GM19043 (cell line): ENCODE results near the gene SEMA3E.
"Not testable (repeated sequence)": the region's sequence is repeated elsewhere in the genome, so short reads cannot be mapped to it uniquely, and the experiment has no call there.

Source experiments
- ATAC-seq: cut with Tn5 transposase; IDR thresholded peaks from one replicate; pipeline ENCODE4 v1.9.1; 2021; ENCODE audit warnings: low read depth; ENCODE audit not compliant: unreplicated experiment

Gene SEMA3E

DNA sequence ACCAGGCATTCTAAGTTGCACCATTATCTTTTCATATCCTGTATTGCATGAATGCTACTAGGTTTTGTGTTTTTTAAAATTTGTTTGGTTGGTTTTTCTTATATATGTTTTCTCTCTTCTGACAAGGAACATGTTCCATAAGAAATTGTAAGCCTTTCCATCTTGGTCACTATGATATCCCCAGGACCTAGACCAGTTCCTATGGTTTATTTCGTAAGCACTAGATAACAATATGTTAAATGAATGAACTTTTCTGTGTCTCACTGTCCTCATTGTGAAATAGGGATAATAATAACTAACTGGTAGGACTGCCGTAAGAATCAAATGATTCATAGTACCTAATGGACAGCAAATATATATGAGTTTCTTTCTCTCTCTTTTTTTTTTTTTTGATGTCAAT lies 146.3 kb downstream of the SEMA3E start:
- ATAC-seq, result no peak

DNA sequence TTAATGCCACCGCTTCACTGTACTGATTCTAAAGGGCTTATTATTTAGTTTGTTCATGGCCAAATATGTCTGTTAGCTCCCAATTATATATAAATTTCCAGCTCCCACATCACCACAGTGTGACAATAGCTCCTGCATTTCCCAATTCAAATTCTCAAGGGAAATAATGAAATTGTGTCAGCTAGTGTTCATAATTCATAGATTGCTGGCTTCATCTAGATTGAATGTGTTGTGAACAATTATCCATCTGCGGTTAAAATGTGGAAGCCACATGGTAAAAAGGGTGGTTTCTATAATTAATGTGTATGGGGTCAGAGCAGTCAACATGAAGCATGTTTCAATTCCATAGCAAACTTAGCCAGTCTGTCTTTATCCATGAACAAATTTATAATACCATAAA lies 154.3 kb downstream of the SEMA3E start:
- no peak for ATAC-seq

DNA sequence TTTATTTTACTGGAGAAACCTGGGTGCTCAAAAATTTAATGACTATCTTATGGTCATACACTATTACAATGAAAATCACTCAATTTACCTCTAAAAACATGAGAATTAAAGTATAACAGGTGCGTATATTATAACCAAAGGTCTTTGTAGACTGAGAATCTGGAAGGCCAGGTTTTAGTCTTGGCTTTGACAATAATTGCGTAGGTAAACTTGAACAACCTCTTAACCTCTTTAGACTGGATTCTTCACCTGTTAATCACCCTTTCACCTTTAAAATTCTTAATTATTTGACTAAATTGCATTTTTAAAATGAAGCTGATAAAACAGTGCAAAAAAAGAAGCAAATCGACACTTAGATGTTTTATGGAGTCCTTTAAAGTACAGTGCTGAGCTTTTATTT lies 156.1 kb downstream of the SEMA3E start:
- no peak for ATAC-seq

DNA sequence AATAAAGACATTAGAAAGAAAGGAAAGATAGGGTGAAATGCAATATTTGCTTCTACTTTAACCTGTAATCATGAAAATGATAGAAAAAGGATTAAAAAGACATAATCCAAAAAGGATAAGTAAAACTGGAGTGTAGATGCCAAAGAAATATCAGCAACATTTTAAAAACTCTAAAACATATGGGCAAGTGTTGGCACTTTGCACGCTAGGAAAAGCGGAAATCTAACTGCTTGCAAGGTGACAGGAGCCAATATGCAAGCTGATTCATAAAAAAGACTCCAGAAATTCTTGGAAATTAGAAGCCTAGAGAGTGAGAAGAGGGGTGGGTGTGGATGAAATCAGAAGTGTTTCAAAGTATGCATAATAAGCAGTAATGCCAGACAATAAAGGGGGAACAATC lies 161.1 kb downstream of the SEMA3E start:
- no peak for ATAC-seq

DNA sequence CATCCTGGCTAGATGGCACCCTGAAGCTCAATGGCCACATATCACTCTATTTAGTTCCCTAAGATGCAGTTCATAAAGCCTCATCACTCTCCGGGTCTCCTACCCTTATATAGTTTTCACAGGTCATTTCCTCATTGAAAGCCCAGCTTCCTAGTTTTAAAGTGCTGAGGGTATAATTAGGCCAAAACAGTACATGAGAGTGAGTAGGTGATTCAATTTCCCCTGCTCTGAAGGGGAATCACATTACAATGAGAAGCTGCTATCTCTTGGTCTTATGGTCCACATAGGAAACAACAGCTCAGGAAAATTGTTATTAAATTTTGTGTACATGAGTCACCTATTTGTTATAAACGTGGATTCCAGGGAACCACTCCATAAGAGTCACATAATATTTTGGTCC lies 162.0 kb downstream of the SEMA3E start:
- ATAC-seq, result no peak

DNA sequence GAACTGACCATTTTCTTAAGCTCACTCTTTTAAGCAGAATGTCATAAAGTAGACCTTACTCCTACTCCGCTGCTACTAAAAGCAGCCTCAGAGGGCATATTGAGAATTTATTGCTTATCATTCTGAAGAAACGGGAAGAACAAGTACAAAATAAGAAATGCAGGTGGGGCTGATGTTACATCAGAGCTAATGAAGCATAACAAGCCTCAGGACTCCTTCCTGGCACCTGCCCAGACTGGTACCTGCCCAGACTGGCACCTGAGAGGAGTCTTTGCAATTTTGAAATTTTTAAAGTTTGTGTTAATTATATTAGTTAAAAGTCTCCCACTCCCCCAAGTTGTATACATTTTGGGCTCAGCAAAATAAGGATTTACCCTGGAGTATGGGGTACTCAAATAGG lies 162.4 kb downstream of the SEMA3E start:
- no peak for ATAC-seq

DNA sequence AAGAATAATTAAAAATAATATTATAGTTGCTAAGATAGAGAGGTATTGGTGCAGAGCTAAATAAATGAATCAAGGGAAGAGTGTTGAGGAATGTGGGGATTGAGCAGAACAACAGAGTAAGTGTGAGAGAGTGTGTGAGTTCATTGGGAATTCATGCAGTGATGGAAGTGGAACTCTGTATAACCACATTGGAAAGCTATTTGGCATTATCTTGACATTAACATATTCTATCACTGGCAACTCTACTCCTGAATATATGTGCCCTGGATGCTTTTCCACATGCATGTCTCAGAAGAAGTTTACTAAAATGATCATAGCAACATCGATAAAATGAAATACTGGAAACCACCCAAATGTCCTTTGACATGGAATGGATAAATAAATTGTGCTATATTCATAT lies 164.1 kb downstream of the SEMA3E start:
- ATAC-seq, result no peak

DNA sequence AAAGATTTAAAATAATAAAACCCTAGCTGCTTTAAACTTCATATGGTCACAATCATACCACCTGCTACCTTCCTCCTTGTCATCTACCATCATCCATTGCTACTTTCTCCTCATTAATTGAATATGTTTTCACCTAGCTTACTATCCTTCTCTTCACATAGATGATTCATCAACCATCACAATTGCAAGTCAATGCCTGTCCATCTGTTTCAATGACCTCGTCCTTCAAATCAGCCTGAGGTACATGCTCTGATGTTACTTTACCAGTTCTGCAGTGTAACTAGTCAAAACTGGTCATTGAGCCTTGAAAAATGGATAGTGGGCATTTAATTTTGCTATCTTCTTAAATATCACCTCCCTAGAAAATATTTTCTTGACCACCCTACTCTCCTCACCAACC lies 164.7 kb downstream of the SEMA3E start:
- no peak for ATAC-seq

DNA sequence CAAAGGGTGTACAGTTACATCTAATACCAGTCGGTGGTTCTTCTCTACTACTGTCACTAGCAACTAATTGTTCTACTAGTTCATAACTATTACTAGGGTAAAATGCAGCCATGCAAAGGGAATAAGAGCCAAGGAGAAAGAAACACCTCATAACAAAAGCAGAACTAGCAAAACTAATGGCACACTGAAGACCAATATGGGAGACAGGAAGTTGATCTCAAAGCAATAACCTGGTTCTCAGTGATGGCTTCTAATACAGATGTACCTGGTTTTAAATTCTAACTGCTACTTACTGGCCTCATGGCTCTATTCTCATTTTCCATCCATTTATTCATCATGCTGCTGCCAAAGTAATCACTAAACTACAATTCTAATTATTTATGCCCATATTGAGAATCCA lies 170.3 kb downstream of the SEMA3E start:
- no peak for ATAC-seq

DNA sequence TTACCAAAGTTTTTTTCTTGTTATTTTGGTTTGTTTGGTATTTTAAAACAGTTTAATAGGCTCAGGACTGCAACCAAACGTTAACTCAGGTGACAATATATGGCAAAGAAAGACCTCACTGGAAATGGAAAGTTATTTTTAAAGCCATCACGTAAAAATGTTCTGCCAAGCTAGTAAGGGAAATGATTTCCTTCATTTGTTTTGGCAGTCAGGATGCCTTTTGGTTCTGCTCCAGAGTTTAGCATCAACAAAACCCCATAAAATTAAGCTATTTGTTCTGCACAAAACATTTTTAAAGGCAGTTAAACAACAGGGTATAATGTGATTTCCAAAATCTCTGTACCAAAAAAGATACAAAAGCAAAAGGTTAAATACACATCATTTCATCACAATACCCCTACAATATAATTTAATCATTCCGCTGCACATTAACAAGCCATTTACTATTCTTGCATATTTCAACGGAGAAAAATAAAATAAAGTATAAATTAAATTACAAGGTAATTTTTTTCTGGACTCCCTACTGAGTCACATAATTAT lies 172.4 kb downstream of the SEMA3E start:
- ATAC-seq, result no peak

DNA sequence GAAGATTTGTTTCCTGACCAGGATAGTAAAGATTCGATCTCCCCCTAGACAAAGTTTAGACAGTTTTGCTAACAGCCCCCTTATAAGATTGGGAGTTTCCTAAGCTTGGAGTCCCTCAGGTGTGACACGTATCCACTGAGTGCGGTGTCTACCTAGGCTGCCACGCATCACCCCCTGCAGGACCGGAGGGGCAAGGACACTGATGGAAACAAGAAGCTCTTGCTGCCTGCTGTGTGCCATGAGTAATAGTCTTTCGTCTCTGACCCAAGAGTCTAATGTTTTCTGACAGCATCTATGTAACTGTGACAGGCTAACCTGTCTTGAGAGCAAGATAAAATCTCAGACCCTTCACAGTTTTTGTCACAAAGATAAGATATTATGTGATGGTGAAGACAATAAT lies 173.5 kb downstream of the SEMA3E start:
- no peak for ATAC-seq

DNA sequence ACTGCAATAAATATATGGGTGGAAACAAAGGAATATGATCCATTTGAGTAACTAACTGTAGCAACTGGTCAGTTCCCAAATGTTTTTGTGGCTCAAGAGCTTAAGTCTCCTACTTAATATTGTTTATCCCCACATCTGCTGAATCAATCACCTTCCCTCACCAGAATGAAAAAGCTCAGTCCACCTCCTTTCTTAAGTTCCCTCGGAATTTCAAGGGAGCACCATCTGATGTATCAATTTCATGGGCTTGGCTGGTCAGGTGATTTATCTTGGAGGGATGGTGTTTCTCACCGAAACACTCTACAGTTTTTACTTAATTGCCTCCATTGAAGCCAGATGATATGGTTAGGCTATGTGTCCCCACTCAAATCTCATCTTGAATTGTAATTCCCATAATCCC lies 176.6 kb downstream of the SEMA3E start:
- ATAC-seq, result no peak

DNA sequence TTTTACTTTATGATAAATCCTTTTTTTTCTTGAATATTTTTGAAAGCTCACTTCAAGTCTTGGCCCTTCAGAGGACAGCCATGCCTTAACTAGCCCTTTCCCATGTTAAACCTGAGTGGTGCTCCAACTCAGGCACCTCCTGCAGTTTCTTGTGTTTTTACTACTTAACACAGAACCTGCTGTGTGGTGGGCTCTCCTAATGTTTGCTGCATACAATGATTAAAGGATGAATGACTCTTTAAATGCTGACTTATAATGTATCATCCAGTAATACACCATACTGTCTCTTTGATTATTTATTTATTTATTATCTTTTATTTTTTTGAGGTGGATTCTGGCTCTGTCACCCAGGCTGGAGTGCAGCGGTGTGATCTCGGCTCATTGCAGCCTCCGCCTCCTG lies 179.4 kb downstream of the SEMA3E start:
- ATAC-seq, result no peak

DNA sequence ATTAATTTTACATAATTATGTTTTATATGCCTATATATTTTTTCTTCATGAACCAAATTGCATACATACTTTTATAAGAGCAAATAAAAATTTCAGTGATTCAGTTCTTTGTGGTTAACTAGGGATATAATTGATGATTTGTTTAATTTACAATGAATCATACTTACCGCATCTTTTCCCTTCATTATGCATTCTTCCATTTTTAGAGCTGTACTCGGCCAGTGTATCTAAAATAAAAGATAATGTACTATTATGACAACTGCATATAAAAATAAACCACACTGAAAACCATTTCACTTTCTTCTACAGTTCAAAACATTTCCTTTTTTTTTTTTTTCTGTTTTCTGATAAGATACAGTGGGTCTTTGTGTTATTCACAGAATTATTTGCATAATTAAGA lies 179.9 kb downstream of the SEMA3E start:
- ATAC-seq, result no peak

DNA sequence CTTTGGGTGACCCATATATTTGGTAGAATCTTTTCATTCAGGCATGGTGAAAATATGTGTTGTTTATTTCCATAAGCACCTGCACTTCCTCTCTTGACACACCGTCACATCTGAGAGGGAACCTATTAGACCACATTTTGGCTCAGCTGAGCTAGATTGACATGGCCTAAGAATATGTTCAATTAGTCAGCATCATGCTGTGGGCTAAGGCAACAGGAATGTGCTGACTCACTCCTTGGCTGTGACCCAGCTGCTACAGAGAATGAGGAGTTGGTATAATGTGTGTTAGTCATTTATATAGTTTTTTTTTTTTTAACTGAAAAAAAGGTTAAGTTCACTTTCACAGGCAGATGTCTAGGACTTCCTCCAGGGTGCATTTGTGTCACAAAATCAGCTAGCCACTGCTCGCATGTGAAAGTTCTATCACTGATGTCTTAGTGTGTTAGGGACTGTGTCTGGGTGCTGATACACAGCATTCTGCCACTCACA lies 180.6 kb downstream of the SEMA3E start:
- ATAC-seq, result peak; percentile 85

DNA sequence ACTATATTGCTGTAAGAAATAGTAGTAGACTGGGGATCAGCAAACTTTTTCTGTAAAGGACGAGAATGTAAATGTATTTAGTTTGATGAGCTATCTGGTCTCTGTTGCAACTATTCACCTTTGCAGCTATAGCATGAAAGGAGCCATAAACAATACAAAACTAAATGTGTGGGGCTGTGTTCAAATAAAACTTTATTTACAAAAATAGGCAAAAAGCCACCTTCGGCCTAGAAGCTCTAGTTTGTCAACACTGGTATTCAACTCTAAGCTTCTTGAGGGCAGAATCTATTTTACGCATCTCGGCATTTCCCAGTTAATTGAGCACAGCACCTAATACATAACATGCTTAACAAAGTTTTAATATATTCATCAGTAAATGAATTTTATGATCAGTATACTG lies 181.4 kb downstream of the SEMA3E start:
- no peak for ATAC-seq

DNA sequence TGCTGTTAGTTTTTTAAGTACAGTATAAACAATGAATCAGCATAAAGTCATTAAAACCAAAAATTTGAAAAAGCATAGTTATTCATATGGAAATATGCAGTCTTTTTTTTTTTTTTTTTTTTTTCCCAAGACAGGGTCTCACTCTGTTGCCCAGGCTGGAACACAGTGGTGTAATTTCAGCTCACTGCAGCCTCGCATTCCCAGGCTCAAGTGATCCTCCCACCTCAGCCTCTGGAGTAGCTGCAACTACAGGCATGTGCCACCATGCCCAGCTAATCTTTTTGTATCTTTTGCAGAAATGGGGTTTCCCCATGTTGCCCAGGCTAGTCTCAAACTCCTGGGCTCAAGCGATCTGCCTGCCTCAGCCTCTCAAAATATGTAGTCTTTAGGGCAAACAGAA lies 182.0 kb downstream of the SEMA3E start:
- ATAC-seq, result no peak

DNA sequence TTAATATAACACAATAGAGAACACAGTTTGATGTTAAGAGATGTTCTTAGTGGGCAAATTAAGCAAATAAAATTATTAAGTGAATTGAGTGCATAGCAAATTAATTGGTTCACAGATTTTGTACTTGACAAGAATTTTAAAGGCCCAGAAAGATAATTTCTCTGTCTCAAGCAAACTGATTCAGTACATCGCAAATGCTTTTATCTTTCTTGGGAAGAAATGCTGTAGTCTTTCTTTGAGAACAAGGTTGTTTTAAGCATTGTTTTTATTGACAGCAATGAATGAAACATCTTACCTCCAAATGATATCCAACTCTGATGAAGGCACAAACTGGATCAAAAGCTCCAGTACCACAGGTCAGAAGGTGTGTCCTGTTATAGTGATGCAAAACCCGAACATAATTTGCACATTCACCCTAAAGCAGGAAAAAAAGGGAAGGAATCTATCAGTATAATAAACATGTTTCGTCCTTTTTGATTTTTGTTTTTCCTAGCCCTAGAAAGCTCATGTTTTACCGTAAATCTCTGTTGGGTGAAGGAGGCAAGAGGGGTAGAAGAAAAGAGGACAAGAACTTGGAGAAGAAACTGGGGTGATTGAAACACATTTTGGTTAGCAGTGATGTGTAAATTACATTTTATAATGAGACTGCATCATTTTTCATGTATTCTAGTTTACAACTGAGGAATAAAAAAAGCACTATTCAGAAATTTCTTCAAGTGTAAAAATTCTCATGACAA lies 182.6 kb downstream of the SEMA3E start:
- no peak for ATAC-seq

DNA sequence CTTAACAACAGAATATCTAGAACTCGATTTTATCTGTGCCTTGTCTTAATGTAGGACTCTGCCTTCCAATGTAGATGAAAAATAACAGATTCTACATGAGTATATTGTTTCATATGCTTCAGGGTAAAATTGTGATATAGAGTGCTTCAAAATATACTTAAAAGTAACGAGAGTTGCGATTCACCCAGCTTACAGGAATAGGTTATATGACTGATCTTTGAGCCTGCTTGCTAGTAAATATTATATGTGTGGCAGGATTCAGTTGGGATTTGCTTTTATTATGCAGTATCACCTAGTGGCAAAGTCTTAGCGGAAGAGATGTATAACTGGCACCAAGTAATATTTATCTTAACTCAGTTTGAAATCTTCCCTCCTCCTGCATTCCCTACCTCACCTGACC lies 183.3 kb downstream of the SEMA3E start:
- no peak for ATAC-seq

DNA sequence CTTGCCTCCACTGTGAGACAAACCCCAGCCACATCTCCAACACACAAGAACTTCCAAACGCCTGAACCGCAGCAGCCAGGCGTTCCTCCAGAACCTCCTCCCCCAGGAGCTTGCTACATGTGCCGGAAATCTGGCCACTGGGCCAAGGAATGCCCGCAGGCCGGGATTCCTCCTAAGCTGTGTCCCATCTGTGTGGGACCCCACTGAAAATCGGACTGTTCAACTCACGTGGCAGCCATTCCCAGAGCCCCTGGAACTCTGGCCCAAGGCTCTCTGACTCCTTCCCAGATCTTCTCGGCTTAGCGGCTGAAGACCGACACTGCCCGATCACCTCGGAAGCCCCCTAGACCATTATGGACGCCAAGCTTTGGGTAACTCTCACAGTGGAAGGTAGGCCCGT lies 187.1 kb downstream of the SEMA3E start:
- ATAC-seq, result not testable (repeated sequence)

DNA sequence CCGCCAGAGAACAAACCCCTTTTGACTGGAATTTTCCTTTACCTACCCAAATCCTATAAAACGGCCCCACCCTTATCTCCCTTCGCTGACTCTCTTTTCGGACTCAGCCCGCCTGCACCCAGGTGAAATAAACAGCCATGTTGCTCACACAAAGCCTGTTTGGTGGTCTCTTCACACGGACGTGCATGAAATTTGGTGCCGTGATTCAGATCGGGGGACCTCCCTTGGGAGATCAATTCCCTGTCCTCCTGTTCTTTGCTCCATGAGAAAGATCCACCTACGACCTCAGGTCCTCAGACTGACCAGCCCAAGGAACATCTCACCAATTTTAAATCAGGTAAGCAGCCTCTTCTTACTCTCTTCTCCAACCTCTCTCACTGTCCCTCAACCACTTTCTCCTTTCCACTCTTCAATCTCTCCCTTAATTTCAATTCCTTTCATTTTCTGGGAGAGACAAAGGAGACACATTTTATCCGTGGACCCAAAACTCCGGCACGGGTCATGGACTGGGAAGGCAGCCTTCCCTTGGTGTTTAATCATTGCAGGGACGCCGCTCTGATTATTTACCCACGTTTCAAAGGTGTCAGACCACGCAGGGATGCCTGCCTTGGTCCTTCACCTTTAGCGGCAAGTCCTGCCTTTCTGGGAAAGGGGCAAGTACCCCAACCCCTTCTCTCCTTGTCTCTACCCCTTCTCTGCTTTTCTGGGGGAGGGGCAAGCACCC lies 188.8 kb downstream of the SEMA3E start:
- not testable (repeated sequence) for ATAC-seq
